HG03103 (cell line): ENCODE measurements around the gene POMC.
"Not testable (repeated sequence)": the region's sequence is repeated elsewhere in the genome, so short reads cannot be mapped to it uniquely, and the experiment has no call there.

Experiments used
- ATAC-seq: cut with Tn5 transposase; IDR thresholded peaks from one replicate; pipeline ENCODE4 v1.9.1; 2021; ENCODE audit warnings: low read depth; ENCODE audit not compliant: unreplicated experiment

POMC gene

GRCh38 chr2:25168256-25169072 lies at the start of gene POMC:
POMC (minus strand) TSS chr2:25168580; CDS start chr2:25164772, 3,808 bp downstream.
- no peak for ATAC-seq

- ATAC-seq = no peak
These were observed 49.7 kb upstream of the POMC start for GRCh38 chr2:25218100-25218499.

- no peak for ATAC-seq
These were observed 47.7 kb upstream of the POMC start for GRCh38 chr2:25215948-25216679.

- ATAC-seq = no peak
These were observed 46.9 kb upstream of the POMC start for GRCh38 chr2:25215232-25215631.

GRCh38 chr2:25213229-25213628 lies 44.8 kb upstream of the POMC start:
- ATAC-seq = no peak

GRCh38 chr2:25210923-25211322 lies 42.5 kb upstream of the POMC start:
- not testable (repeated sequence) for ATAC-seq

- ATAC-seq = no peak
These were observed 38.7 kb upstream of the POMC start for GRCh38 chr2:25207078-25207545.

GRCh38 chr2:25204190-25204838 lies 35.9 kb upstream of the POMC start:
- ATAC-seq = no peak

- ATAC-seq = no peak
These were observed 33.9 kb upstream of the POMC start for GRCh38 chr2:25202275-25202674.

GRCh38 chr2:25201794-25202193 lies 33.4 kb upstream of the POMC start:
- ATAC-seq = no peak

- no peak for ATAC-seq
These were observed 32.9 kb upstream of the POMC start for GRCh38 chr2:25201265-25201664.

GRCh38 chr2:25198576-25198975 lies 30.2 kb upstream of the POMC start:
- no peak for ATAC-seq

- ATAC-seq = no peak
These were observed 29.8 kb upstream of the POMC start for GRCh38 chr2:25198209-25198525.

GRCh38 chr2:25197336-25198208 lies 29.2 kb upstream of the POMC start:
- ATAC-seq = no peak

GRCh38 chr2:25194576-25195122 lies 26.3 kb upstream of the POMC start:
- ATAC-seq = no peak

GRCh38 chr2:25190536-25190935 lies 22.2 kb upstream of the POMC start:
- no peak for ATAC-seq

GRCh38 chr2:25188405-25188804 lies 20.0 kb upstream of the POMC start:
- no peak for ATAC-seq

- no peak for ATAC-seq
These were observed 19.5 kb upstream of the POMC start for GRCh38 chr2:25187729-25188350.

- ATAC-seq = no peak
These were observed 15.9 kb upstream of the POMC start for GRCh38 chr2:25184254-25184653.

- no peak for ATAC-seq
These were observed 10.6 kb upstream of the POMC start for GRCh38 chr2:25178976-25179375.
